Pancreas (tissue), 10 donors: ENCODE data around the gene SPATA2. TPM values are rescaled to one million over a fixed set of nuclear protein-coding genes. Genes with fewer than 3 reads are reported as not detected.
A peak's percentile ranks its signal among the peaks of the same experiment; 100 is the strongest.

Experiments used
- ATAC-seq, 4 donors: fragments of 200-7000 bp; cut with Tn5 transposase; one replicate each; pipeline versions ENCODE4 v1.8.0 to v1.9.1; 2020; ENCODE audit warnings: mild to moderate bottlenecking in 4 of 4, moderate library complexity in 4 of 4
- DNase-seq, 6 donors: peaks; one replicate each; pipeline ENCODE4 v3.0.0-alpha.2; 2020
- FAIRE-seq: peaks from 2 replicates; lab custom pipeline; 2012; peaks lifted over from hg19 to GRCh38; lab: Jason Lieb, UNC
- H3K27ac ChIP-seq, 4 donors: fragments of 200-600 bp; sonication (generic); 1 replicate in 3 of 4; 2 replicates in 1 of 4; pipeline versions ENCODE4 v1.5.0 to v1.8.0; 2020
- H3K27me3 ChIP-seq, 4 donors: fragments of 200-600 bp; one replicate each; pipeline ENCODE4 v1.8.0; 2021
- H3K36me3 ChIP-seq, 3 donors: fragments of 200-600 bp; sonication (generic) in 1 of 3; one replicate each; pipeline versions ENCODE4 v1.5.0 to v1.8.0; 2020 to 2021
- H3K4me1 ChIP-seq, 3 donors: fragments of 200-600 bp; one replicate each; pipeline ENCODE4 v1.8.0; 2021
- H3K4me3 ChIP-seq, 4 donors: fragments of 200-600 bp; sonication (generic) in 2 of 4; one replicate each; pipeline versions ENCODE4 v1.5.0 to v1.8.0; 2020 to 2021
- H3K9me3 ChIP-seq, 4 donors: fragments of 200-600 bp; one replicate each; pipeline ENCODE4 v1.8.0; 2021
- CTCF ChIP-seq, 4 donors: fragments of 200-600 bp; sonication (generic) in 3 of 4; IDR thresholded peaks; one replicate each; pipeline versions ENCODE4 v1.5.0 to v1.8.0; 2021; ENCODE audit warnings: antibody characterized with exemption in 4 of 4
- WGBS, 2 donors: extraction: QIAGEN DNeasy Blood & Tissue Kit; methylation state at CpG; one replicate each; pipeline ENCODE4 v1.1.7; 2013; 5-methylcytosine and 5-hydroxymethylcytosine counted together
- intact Hi-C, 3 donors: fragments of 100-400 bp; cut with DNase I; formaldehyde crosslinking; loops; one replicate each; pipeline versions ENCODE4 v1.11.1 to v1.14.2; 2022
- polyA plus RNA-seq, 2 donors: library from polyadenylated mRNA; stranded (reverse); fragments of 200-250 nt; gene quantifications; one replicate each; pipeline ENCODE4 v1.2.3, GENCODE V29; 2013
- total RNA-seq, 6 donors: library from RNA; stranded (reverse); fragmentation: NEBNext Ultra II Directional in 4 of 6; extraction: Animal tissue kit (Norgen Biotek cat#: 25700) in 4 of 6; gene quantifications; one replicate each; pipeline versions ENCODE4 v1.2.1 to v1.2.4, GENCODE V29; 2021 to 2023
- donor health status: healthy with polysubstance abuse.
- donor health status: DM: no; HTN: no; CAD: no; lungs with moderate emphysema.
- donor health status: DM: no; HTN: no; CAD: no.
- donor health status: control.
- donor health status: control.
- donor health status: Bipolar disorder and iron deficiency.
- donor health status: DM: yes; HTN: yes; CAD: no.
- donor health status: DM: no; HTN: no; CAD: no.
- donor health status: DM: no; HTN: no; CAD: no.
- donor health status: DM: yes; HTN: yes; CAD: no.

Gene SPATA2
- total and polyA plus RNA-seq, 8 donors: 3.9 to 7.0 (median 4.6) TPM

GRCh38 chr20:49853640-49854039 lies 61.7 kb downstream of the SPATA2 start:
- TF ChIP-seq CTCF (IDR thresholded peaks at IDR 0.05): no peak
- FAIRE-seq (no peak), DNase-seq (no peak), ATAC-seq (peak in 2 of 4 donors; percentile 68 to 79)
- no peaks in the 10 kb centered on the region for H3K36me3 ChIP-seq
- H3K27me3 ChIP-seq: no peaks in the 10 kb centered on the region
- 82 to 86% methylated on average over 5 of the region's 5 CpGs for whole genome bisulfite sequencing, 2 donors
- no peaks in the 10 kb centered on the region for H3K4me1 ChIP-seq
- intact Hi-C loops: no loop called here
- no peak overlapping the region for H3K27ac ChIP-seq
- no peak overlapping the region for H3K4me3 ChIP-seq
- H3K9me3 ChIP-seq: no peaks in the 10 kb centered on the region

Other genes with a start within 250 kb of the SPATA2 start
- 10 to 100 TPM in 3 of 6 donors, 1 to 10 TPM in 3; 7.4 to 28.2 (median 9.6) TPM for gene B4GALT5, start 201.7 kb downstream of the SPATA2 start, total RNA-seq
- gene B4GALT5, start 201.7 kb downstream of the SPATA2 start, polyA plus RNA-seq: 1 to 10 TPM; 5.1 to 7.7 TPM
- gene SLC9A8, start 102.7 kb downstream of the SPATA2 start, total RNA-seq: 1 to 10 TPM; 4.8 to 8.1 (median 5.9) TPM
- gene SLC9A8, start 102.7 kb downstream of the SPATA2 start, polyA plus RNA-seq: 1 to 10 TPM; 9.9 TPM
- 10 to 100 TPM; 37.1 to 61.9 (median 47.0) TPM for gene RNF114, start 20.9 kb upstream of the SPATA2 start, total RNA-seq
- gene RNF114, start 20.9 kb upstream of the SPATA2 start, polyA plus RNA-seq: 10 to 100 TPM; 33.3 to 41.2 TPM
- gene SNAI1, start 67.5 kb upstream of the SPATA2 start, total RNA-seq: 1 to 10 TPM in 2 of 6 donors, under 1 TPM in 4; 0.31 to 1.8 (median 0.52) TPM
- gene SNAI1, start 67.5 kb upstream of the SPATA2 start, polyA plus RNA-seq: 1 to 10 TPM; 2.1 to 2.9 TPM
- gene UBE2V1, start 197.6 kb upstream of the SPATA2 start, total RNA-seq: 10 to 100 TPM; 43.6 to 61.7 (median 53.3) TPM
- 10 to 100 TPM; 37.9 to 59.3 TPM for gene UBE2V1, start 197.6 kb upstream of the SPATA2 start, polyA plus RNA-seq
- 1 to 10 TPM; 3.5 to 9.8 (median 6.1) TPM for gene PEDS1, start 238.2 kb upstream of the SPATA2 start, total RNA-seq
- 10 to 100 TPM in 1 of 2 donors, 1 to 10 TPM in 1; 9.0 to 11.0 TPM for gene PEDS1, start 238.2 kb upstream of the SPATA2 start, polyA plus RNA-seq